Kidney tubule cell (primary cell): Measurements from ENCODE around the gene BRK1.
"Not testable (repeated sequence)": the region's sequence is repeated elsewhere in the genome, so short reads cannot be mapped to it uniquely, and the experiment has no call there.

Experiments
- DNase-seq: peaks from one replicate; pipeline ENCODE4 v3.0.0-alpha.2; 2018; ENCODE audit warnings: low spot score

The BRK1 gene

GRCh38 chr3:10115326-10116137 lies at the start of gene BRK1:
TSS of gene BRK1 (plus strand) at chr3:10115675. CDS start at chr3:10115702, 27 bp downstream.
- peak; percentile 96 for DNase-seq

GRCh38 chr3:10070077-10070476 lies 45.4 kb upstream of the BRK1 start:
- DNase-seq: not testable (repeated sequence)

GRCh38 chr3:10074666-10075065 lies 40.8 kb upstream of the BRK1 start:
- DNase-seq: no peak

- DNase-seq: no peak
These were observed 33.6 kb upstream of the BRK1 start for GRCh38 chr3:10081871-10082270.

- peak; percentile 30 for DNase-seq
These were observed 29.7 kb upstream of the BRK1 start for GRCh38 chr3:10085738-10086137.

- no peak for DNase-seq
These were observed 27.2 kb upstream of the BRK1 start for GRCh38 chr3:10088256-10088655.

GRCh38 chr3:10090179-10090578 lies 25.3 kb upstream of the BRK1 start:
- peak; percentile 54 for DNase-seq

- DNase-seq: not testable (repeated sequence)
These were observed 24.7 kb upstream of the BRK1 start for GRCh38 chr3:10090774-10091173.

GRCh38 chr3:10091387-10091786 lies 24.1 kb upstream of the BRK1 start:
- DNase-seq: not testable (repeated sequence)

- no peak for DNase-seq
These were observed 21.8 kb upstream of the BRK1 start for GRCh38 chr3:10093678-10094077.

GRCh38 chr3:10099041-10099440 lies 16.4 kb upstream of the BRK1 start:
- DNase-seq: no peak

GRCh38 chr3:10106919-10107318 lies 8.6 kb upstream of the BRK1 start:
- no peak for DNase-seq

- DNase-seq: no peak
These were observed 7.4 kb upstream of the BRK1 start, which contains the start of gene FANCD2OS for GRCh38 chr3:10108091-10108490. TSS of gene FANCD2OS (minus strand) at chr3:10108255. CDS start at chr3:10104774, 3,481 bp downstream.

- DNase-seq: peak; percentile 71
These were observed 624 bp downstream of the BRK1 start for GRCh38 chr3:10116138-10116460.

- DNase-seq: no peak
These were observed 1.5 kb downstream of the BRK1 start for GRCh38 chr3:10116928-10117327.

- no peak for DNase-seq
These were observed 3.9 kb downstream of the BRK1 start for GRCh38 chr3:10119376-10119775.

GRCh38 chr3:10121064-10121463 lies 5.6 kb downstream of the BRK1 start:
- no peak for DNase-seq

- no peak for DNase-seq
These were observed 7.2 kb downstream of the BRK1 start for GRCh38 chr3:10122724-10123123.

- DNase-seq: not testable (repeated sequence)
These were observed 20.4 kb downstream of the BRK1 start for GRCh38 chr3:10135872-10136271.

- no peak for DNase-seq
These were observed 21.0 kb downstream of the BRK1 start for GRCh38 chr3:10136426-10137005.

GRCh38 chr3:10137178-10137577 lies 21.7 kb downstream of the BRK1 start:
- DNase-seq: peak; percentile 51

GRCh38 chr3:10140996-10141546 lies 25.6 kb downstream of the BRK1 start:
- DNase-seq: no peak
